Astrocyte of the hippocampus (primary cell): ENCODE data around the gene CCNYL1.

Experiments used
- DNase-seq: peaks from one replicate; pipeline ENCODE4 v3.0.0; 2011; ENCODE audit warnings: low read depth, low spot score

The CCNYL1 gene

GRCh38 chr2:207766041-207766551 lies 54.7 kb downstream of the CCNYL1 start:
- DNase-seq = no peak

- DNase-seq = peak; percentile 43
These were observed 55.4 kb downstream of the CCNYL1 start for GRCh38 chr2:207766697-207767460.

- DNase-seq = peak; percentile 78
These were observed 56.2 kb downstream of the CCNYL1 start for GRCh38 chr2:207767461-207768167.

GRCh38 chr2:207768168-207768865 lies 56.9 kb downstream of the CCNYL1 start:
- peak; percentile 72 for DNase-seq

- peak; percentile 64 for DNase-seq
These were observed 57.6 kb downstream of the CCNYL1 start for GRCh38 chr2:207768866-207769596.

- no peak for DNase-seq
These were observed 59.4 kb downstream of the CCNYL1 start for GRCh38 chr2:207770602-207771404.

GRCh38 chr2:207771421-207771820 lies 60.0 kb downstream of the CCNYL1 start:
- DNase-seq = no peak

GRCh38 chr2:207772081-207772843 lies 60.8 kb downstream of the CCNYL1 start:
- peak; percentile 64 for DNase-seq

- no peak for DNase-seq
These were observed 61.4 kb downstream of the CCNYL1 start for GRCh38 chr2:207772844-207773205.

GRCh38 chr2:207775473-207775872 lies 64.0 kb downstream of the CCNYL1 start:
- DNase-seq = no peak

GRCh38 chr2:207777124-207777523 lies 65.7 kb downstream of the CCNYL1 start:
- no peak for DNase-seq

GRCh38 chr2:207778298-207778882 lies 67.0 kb downstream of the CCNYL1 start:
- no peak for DNase-seq

- DNase-seq = no peak
These were observed 68.1 kb downstream of the CCNYL1 start for GRCh38 chr2:207779523-207779922.

GRCh38 chr2:207782238-207783030 lies 71.0 kb downstream of the CCNYL1 start:
- no peak for DNase-seq

GRCh38 chr2:207783514-207783913 lies 72.1 kb downstream of the CCNYL1 start:
- no peak for DNase-seq

- no peak for DNase-seq
These were observed 73.5 kb downstream of the CCNYL1 start for GRCh38 chr2:207784898-207785297.

- no peak for DNase-seq
These were observed 75.6 kb downstream of the CCNYL1 start for GRCh38 chr2:207787017-207787416.

- no peak for DNase-seq
These were observed 76.4 kb downstream of the CCNYL1 start for GRCh38 chr2:207787800-207788199.

GRCh38 chr2:207790898-207791297 lies 79.5 kb downstream of the CCNYL1 start:
- no peak for DNase-seq
